Small intestine (tissue), 7 donors: ENCODE results near the gene TENM4. TPM values are rescaled to one million over a fixed set of nuclear protein-coding genes. Genes with fewer than 3 reads are reported as not detected.

Source experiments
- DNase-seq, 2 donors: peaks; one replicate each; pipeline versions ENCODE4 v3.0.0 to v3.0.0-alpha.2; 2013
- FAIRE-seq: peaks from 2 replicates; lab custom pipeline; 2012; peaks lifted over from hg19 to GRCh38; lab: Jason Lieb, UNC
- H3K27ac ChIP-seq, 3 donors: one replicate each; pipeline ENCODE4 v1.5.1; 2013; ENCODE audit warnings: low read length in 2 of 3, mild to moderate bottlenecking in 2 of 3, control low read depth in 1 of 3, inconsistent platforms in 1 of 3, low read depth in 1 of 3, moderate library complexity in 1 of 3
- H3K27me3 ChIP-seq, 3 donors: one replicate each; pipeline ENCODE4 v1.6.1; 2013; ENCODE audit warnings: low read length in 3 of 3, inconsistent platforms in 1 of 3; ENCODE audit not compliant: control insufficient read depth in 3 of 3, insufficient read depth in 3 of 3
- H3K36me3 ChIP-seq, 3 donors: one replicate each; pipeline ENCODE4 v1.6.1; 2013; ENCODE audit warnings: low read length in 3 of 3, inconsistent platforms in 1 of 3, low read depth in 1 of 3, mild to moderate bottlenecking in 1 of 3, moderate library complexity in 1 of 3; ENCODE audit not compliant: control insufficient read depth in 3 of 3, insufficient read depth in 2 of 3
- H3K4me1 ChIP-seq, 3 donors: one replicate each; pipeline ENCODE4 v1.6.1; 2013; ENCODE audit warnings: low read length in 2 of 3, inconsistent platforms in 1 of 3, low read depth in 1 of 3, mild to moderate bottlenecking in 1 of 3, moderate library complexity in 1 of 3; ENCODE audit not compliant: control insufficient read depth in 3 of 3, insufficient read depth in 2 of 3
- H3K4me3 ChIP-seq, 3 donors: one replicate each; pipeline ENCODE4 v1.5.1; 2013; ENCODE audit warnings: low read length in 3 of 3, control low read depth in 1 of 3, inconsistent platforms in 1 of 3, low read depth in 1 of 3, mild to moderate bottlenecking in 1 of 3, moderate library complexity in 1 of 3
- H3K9me3 ChIP-seq, 2 donors: one replicate each; pipeline ENCODE4 v1.6.1; 2013; ENCODE audit warnings: low read depth in 1 of 2, low read length in 1 of 2; ENCODE audit not compliant: control insufficient read depth in 2 of 2, insufficient read depth in 1 of 2
- WGBS, 3 donors: extraction: QIAGEN DNeasy Blood & Tissue Kit; methylation state at CpG; one replicate each; pipeline ENCODE4 v1.1.7; 2013; 5-methylcytosine and 5-hydroxymethylcytosine counted together
- polyA plus RNA-seq, 4 donors: library from polyadenylated mRNA; stranded (reverse) in 3 of 4; unstranded in 1 of 4; fragments of 200-250 nt in 3 of 4; fragments of 120-200 nt in 1 of 4; gene quantifications; one replicate each; pipeline versions ENCODE4 v1.2.1 to v1.2.3, GENCODE V29; 2013
- donor health status: healthy with polysubstance abuse.
- donor health status: control.
- donor health status: control.
- donor health status: Bipolar disorder and iron deficiency.
- donor health status: healthy.

TENM4 gene
- polyA plus RNA-seq, 4 donors: under 0.01 to 0.96 (median 0.31) TPM; not detected in 1

DNA sequence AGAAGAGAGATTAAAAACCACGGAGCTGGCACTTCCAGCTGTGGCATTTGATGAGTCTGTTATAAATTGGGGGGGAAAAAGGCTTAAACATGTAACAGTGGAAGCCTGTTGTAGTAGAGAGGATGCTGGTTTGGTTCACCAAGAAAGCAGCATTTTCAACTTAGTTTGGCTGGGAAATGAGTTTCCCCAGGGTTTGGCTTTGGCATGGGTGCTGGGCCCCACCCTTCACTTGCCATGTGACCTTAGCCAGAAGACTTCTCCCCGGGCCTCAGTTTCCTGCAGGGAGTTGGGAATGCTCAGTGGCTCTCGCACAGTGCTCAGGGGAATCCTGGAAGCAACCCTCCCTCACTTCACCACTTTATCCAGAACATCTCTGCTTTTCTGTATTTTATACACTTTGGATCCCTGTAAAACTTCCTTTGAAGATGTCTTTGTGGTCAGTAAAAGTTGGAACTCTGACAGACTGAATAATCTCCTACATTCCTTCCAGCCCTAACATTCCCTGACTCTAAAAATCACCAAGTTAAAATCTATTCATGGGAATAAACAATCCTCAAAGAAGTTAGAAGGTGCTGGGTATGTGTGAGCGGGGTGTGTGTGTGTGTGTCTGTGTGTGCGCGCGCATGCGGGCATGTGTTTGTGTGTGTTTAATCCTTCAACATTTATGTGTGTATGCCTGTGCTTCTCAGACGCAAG lies 166.0 kb downstream of the TENM4 start:
- 53 to 76% (median 56%) methylated on average over 9 of the region's 9 CpGs for WGBS, 3 donors
- no peak for FAIRE-seq

DNA sequence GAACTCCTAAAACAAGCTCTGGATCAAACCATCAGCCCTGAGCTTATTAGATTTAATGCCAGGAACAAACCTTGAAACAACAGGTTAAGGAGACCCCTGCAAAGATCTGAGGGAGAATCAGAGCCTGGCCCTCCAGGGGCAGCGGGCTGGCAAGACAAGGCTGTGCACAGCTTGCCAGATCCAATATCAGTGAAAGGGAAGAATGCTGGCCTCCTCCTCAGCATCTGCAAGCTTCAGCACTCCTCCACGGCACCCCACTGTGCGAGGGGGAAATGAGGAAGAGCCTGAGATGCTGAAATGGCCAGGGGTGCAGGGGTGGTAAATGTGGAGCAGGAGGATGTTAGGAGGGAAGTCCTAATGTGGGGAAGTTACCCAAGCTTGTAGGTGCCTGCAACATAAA lies 167.0 kb downstream of the TENM4 start:
- Histone ChIP-seq H3K36me3 (no peaks in the 10 kb centered on the region), H3K4me3 (no peak overlapping the region), H3K9me3 (no peaks in the 10 kb centered on the region), H3K4me1 (peaks cover 0 to 4% (median 0%) of the 10 kb centered on the region in 3 donors), H3K27me3 (no peaks in the 10 kb centered on the region), H3K27ac (no peak overlapping the region)
- DNase-seq: no peak
- FAIRE-seq: no peak
- 74 to 83% (median 81%) methylated on average over 3 of the region's 3 CpGs for WGBS, 3 donors

More for the DNA sequence above, 166.0 kb downstream of the TENM4 start:
- Histone ChIP-seq H3K27me3 (no peaks in the 10 kb centered on the region), H3K4me1 (peaks cover 0 to 4% (median 0%) of the 10 kb centered on the region in 3 donors), H3K4me3 (no peak overlapping the region), H3K36me3 (no peaks in the 10 kb centered on the region), H3K9me3 (no peaks in the 10 kb centered on the region), H3K27ac (no peak overlapping the region)
- no peak for DNase-seq

DNA sequence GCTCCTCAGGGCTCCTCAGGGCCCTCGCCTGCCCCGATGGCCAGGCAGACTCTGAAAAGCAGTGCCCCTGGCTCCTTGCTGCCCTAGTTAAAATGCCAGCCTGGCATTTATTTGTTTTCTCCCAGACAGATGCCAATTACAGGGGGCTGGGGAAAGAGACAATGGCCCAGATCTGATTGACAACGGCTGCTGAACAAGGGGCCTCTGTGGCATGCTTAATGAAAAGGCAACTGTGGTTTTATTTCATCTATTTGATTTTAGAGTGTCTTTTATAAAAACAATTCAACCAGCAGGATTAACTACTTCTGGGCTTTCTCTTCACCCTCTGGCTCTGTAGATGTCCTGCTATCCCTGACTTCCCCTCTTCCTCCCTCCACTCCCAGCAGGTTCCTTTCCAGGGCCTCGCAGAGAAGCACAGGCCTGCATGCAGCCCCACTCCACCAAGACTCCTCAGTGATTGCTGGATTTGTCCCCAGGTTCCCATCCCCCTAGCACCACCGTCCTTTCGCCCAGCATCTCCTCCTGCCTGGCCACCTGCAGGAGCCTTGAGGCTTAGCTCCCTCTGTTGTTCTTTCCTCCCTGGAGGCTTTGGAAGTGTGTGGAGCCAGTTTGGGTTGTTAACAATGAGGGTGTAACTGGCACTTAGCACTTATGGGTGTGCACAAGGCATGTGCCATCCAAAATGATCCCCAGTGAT lies 171.1 kb downstream of the TENM4 start:
- Histone ChIP-seq H3K27me3 (no peaks in the 10 kb centered on the region), H3K36me3 (no peaks in the 10 kb centered on the region), H3K4me1 (peaks cover 0 to 8% (median 0%) of the 10 kb centered on the region in 3 donors), H3K9me3 (no peaks in the 10 kb centered on the region), H3K27ac (no peak overlapping the region), H3K4me3 (no peak overlapping the region)
- FAIRE-seq (no peak), DNase-seq (no peak)
- 64 to 78% (median 77%) methylated on average over 6 of the region's 6 CpGs for WGBS, 3 donors

DNA sequence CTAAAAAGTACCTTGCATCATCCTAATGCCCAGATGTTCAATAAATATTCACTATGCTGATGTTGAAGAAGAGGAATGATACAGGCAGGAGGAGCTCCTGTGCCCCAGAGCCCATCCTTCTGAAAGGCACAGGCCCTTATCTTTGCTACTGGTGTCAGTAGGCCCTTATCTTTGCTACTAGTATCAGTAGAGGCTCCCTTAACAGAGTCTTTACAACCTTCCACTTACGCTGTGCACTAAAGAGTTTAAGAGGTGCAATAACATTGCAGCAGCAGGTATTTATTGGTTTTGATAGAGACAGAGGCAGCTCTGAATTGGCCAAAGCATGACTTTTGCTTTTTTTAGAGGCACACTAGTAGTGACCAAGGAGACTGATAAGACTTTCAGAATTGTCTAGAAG lies 174.4 kb downstream of the TENM4 start:
- DNase-seq: peak; percentile 9 to 73
- no peaks in the 10 kb centered on the region for H3K27me3 ChIP-seq

DNA sequence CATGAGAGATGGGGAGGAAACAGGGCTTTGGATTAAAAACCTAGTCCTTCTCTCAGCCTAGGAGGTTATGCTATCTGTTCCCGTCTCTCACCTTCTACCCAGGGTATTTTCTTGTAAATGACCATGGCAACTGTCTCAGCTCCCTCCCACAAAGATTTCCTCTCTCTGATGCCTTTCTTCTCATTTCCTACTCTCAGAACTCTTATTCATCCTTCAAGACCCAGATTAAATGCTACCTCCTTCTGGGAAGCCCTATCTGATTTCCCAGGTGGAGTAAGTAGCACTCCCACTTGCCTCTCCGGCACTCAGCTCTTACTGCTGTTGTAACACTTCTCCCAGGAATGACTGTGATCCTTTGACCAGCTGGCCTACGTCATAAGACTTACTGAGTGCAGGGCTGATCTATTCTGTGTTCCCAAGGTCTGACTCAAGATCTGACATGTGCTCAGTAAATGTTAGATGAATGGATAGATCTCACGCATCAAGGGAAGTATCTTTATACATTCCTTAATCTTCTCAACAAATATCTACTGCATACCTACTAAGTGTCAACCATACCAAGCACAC lies 175.0 kb downstream of the TENM4 start:
- Histone ChIP-seq H3K36me3 (no peaks in the 10 kb centered on the region), H3K9me3 (no peaks in the 10 kb centered on the region), H3K27ac (no peak overlapping the region), H3K27me3 (no peaks in the 10 kb centered on the region), H3K4me3 (no peak overlapping the region), H3K4me1 (peaks cover 0 to 4% (median 0%) of the 10 kb centered on the region in 3 donors)
- 32 to 58% (median 43%) methylated on average over 4 of the region's 4 CpGs for WGBS, 3 donors
- DNase-seq: peak; percentile 27 to 76
- FAIRE-seq: no peak

More for the DNA sequence above, 174.4 kb downstream of the TENM4 start:
- Histone ChIP-seq H3K4me1 (peaks cover 0 to 4% (median 0%) of the 10 kb centered on the region in 3 donors), H3K27ac (no peak overlapping the region), H3K9me3 (no peaks in the 10 kb centered on the region), H3K4me3 (no peak overlapping the region), H3K36me3 (no peaks in the 10 kb centered on the region)
- 16 to 68% (median 50%) methylated on average over 1 of the region's 1 CpG for WGBS, 3 donors
- FAIRE-seq: no peak

DNA sequence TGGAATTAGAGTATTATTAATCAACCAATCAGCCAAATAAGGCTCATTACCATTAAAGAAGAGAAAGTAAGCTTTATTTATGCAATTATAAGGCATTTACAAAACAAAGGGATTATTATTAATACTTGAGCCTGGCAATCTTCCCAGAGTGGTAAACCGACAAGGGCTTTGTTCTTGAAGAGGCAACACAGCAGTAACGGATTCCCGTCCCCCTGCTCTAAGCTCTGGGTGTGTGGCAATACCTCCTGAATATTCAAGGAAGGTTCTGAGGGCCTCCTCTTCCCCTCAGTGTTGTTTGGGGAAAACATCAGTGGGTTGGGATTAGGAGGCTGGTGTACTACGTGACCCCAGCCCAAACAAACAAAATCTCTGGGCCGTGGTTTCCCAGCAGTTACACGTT lies 176.5 kb downstream of the TENM4 start:
- no peaks in the 10 kb centered on the region for H3K27me3 ChIP-seq
- H3K9me3 ChIP-seq: no peaks in the 10 kb centered on the region
- no peak overlapping the region for H3K4me3 ChIP-seq
- 26 to 55% (median 34%) methylated on average over 6 of the region's 6 CpGs for WGBS, 3 donors
- no peaks in the 10 kb centered on the region for H3K36me3 ChIP-seq
- DNase-seq (no peak), FAIRE-seq (no peak)
- no peak overlapping the region for H3K27ac ChIP-seq
- peaks cover 0 to 4% (median 0%) of the 10 kb centered on the region in 3 donors for H3K4me1 ChIP-seq

DNA sequence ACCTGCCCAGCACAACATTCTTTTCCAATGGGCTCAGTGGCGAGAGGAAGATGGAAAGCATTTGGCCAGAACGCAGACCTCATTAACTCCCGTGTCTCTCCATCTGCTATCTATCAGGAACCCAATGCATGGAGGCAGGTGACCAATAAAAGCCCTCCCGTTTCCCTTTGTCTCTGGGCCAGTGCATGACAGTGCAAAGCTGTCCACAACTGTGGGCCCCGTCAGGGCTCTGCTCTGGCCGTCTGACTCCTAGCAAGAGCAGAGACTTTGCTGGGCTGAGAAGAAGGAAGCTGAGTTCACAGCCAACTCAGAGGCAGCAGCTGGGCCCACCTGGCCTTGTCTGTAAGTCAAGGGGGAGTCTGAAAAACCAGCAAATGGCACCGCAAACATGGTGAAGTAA lies 177.8 kb downstream of the TENM4 start:
- Histone ChIP-seq H3K4me3 (no peak overlapping the region), H3K27me3 (no peaks in the 10 kb centered on the region), H3K4me1 (peaks cover 0 to 4% (median 0%) of the 10 kb centered on the region in 3 donors), H3K27ac (no peak overlapping the region), H3K36me3 (no peaks in the 10 kb centered on the region), H3K9me3 (no peaks in the 10 kb centered on the region)
- FAIRE-seq (no peak), DNase-seq (peak in 1 of 2 donors; percentile 12)
- WGBS, 3 donors: 58 to 78% (median 69%) methylated on average over 7 of the region's 7 CpGs

DNA sequence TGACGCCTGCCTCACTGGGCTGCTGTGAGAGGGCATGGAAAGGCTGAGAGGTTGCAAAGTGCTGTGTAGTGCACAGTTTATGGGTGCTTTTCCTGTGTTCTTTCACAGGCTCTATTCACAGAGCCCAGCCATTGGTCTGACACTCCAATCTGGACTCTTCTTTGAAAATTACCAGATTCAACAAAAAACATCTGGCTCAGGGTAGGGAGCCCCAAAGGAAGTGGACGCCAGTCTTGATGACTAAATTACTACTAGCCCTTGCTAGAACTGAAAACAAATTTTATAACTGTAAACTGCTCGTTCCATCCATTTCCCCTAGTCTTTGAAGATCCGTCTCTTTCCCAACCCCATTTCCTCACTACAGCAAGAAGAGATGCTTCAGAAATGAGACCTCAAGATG lies 178.6 kb downstream of the TENM4 start:
- DNase-seq (no peak), FAIRE-seq (no peak)
- no peaks in the 10 kb centered on the region for H3K36me3 ChIP-seq
- peaks cover 0 to 4% (median 0%) of the 10 kb centered on the region in 3 donors for H3K4me1 ChIP-seq
- no peak overlapping the region for H3K4me3 ChIP-seq
- H3K27me3 ChIP-seq: no peaks in the 10 kb centered on the region
- no peak overlapping the region for H3K27ac ChIP-seq
- no peaks in the 10 kb centered on the region for H3K9me3 ChIP-seq
- 56 to 86% (median 62%) methylated on average over 4 of the region's 4 CpGs for WGBS, 3 donors
